Loucy (cell line): ENCODE measurements around the gene DPPA3.

Source experiments
- EZH2phosphoT487 ChIP-seq: fragments of 200-600 bp; IDR thresholded peaks from 2 replicates; pipeline ENCODE4 v1.6.1; 2018; ENCODE audit warnings: antibody characterized with exemption, mild to moderate bottlenecking, moderate library complexity, borderline replicate concordance
- TF ChIP-seq, protein P1 (sequence below): fragments of 200-600 bp; sonication (generic); conservative IDR thresholded peaks from 2 replicates; pipeline ENCODE4 v1.5.1; 2014; ENCODE audit warnings: mild to moderate bottlenecking, antibody characterized with exemption, low read length

DNA sequence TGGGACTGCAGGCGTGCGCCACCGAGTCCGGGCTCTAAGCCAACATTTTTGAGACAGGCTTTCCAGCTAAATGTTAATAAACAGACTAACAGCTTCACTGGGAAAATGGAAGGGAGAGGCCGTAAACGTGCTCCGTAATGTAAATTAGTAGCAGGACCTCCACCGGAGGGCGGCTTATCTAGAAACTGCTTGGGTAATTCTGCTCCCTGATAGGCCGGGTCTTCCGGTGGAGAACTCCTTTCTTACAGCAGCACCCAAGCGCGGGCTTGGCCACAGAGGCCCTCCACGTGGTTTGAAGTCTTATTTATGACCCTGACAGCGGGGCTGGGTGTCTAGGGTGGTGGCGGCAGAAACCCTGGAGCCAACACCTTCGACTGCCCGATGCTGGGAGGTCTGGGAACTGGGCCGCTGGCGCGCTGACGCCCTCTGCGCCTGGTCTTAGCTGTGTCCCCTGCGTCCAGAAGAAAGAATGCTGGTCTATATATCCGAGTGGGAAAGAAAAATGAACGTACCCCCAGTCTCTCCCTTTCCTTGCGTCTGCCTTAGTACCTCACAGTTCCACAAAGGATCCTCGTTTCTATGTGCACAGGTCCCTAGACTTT is 1.7 kb downstream of the DPPA3 start:
- TF ChIP-seq, protein P1, sequence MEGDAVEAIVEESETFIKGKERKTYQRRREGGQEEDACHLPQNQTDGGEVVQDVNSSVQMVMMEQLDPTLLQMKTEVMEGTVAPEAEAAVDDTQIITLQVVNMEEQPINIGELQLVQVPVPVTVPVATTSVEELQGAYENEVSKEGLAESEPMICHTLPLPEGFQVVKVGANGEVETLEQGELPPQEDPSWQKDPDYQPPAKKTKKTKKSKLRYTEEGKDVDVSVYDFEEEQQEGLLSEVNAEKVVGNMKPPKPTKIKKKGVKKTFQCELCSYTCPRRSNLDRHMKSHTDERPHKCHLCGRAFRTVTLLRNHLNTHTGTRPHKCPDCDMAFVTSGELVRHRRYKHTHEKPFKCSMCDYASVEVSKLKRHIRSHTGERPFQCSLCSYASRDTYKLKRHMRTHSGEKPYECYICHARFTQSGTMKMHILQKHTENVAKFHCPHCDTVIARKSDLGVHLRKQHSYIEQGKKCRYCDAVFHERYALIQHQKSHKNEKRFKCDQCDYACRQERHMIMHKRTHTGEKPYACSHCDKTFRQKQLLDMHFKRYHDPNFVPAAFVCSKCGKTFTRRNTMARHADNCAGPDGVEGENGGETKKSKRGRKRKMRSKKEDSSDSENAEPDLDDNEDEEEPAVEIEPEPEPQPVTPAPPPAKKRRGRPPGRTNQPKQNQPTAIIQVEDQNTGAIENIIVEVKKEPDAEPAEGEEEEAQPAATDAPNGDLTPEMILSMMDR = no peak
- no peak for TF ChIP-seq EZH2phosphoT487
